GM13976 (cell line): ENCODE data around the gene PKP4.

ENCODE experiments used
- DNase-seq: peaks from one replicate; pipeline ENCODE4 v3.0.0; 2012; ENCODE audit warnings: low spot score
- CTCF ChIP-seq: IDR thresholded peaks from 2 replicates; pipeline ENCODE4 v1.5.1; 2012; ENCODE audit warnings: borderline replicate concordance, mild to moderate bottlenecking; ENCODE audit not compliant: insufficient read depth; ENCODE audit errors: extremely low read depth, missing control alignments, control extremely low read depth
- in situ Hi-C: fragments of 300-500 bp; cut with MboI; formaldehyde crosslinking; loops from one replicate; pipeline ENCODE4 v1.12.0; 2022; ENCODE audit warnings: low sequenced_read_pairs, mixed read lengths, inconsistent platforms; ENCODE audit not compliant: unreplicated experiment

Gene PKP4

DNA sequence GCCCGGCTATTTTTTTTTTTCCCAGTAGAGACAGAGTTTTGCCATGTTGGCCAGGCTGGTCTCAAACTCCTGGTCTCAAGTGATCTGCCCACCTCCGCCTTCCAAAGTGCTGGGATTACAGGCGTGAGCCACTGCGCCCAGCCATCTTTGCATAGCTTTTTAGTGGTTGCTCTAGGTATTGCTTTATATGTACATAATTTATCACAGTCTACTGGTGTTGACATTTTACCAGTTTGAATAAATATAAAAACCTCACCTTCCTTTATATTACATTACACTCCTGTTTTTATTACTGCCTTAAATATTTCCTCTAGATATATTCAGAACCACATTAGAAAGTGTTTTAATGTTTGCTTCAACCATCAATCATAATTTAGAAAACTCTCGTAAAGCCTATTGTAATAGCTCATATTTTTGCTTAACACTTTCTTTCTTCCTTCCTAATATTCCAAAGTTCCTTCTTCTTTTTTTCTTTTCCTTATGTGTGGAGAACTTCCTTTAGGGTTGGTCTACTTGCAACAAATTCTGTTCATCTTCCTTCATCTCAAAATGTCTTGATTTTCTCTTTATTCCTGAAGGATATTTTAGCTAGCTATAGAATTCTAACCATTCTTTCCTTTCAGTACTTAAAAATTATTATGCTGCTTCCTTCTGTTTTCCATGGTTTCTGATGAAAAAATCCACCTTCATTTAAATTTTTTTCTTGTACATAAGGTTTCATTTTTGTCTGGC is 256.2 kb downstream of the PKP4 start:
- in situ Hi-C loops = no loop called here
- DNase-seq = no peak
- TF ChIP-seq CTCF = no peak

GRCh38 chr2:158713523-158714138 is 256.9 kb downstream of the PKP4 start:
- no peak for TF ChIP-seq CTCF
- DNase-seq = no peak
- in situ Hi-C loops = no loop called here

DNA sequence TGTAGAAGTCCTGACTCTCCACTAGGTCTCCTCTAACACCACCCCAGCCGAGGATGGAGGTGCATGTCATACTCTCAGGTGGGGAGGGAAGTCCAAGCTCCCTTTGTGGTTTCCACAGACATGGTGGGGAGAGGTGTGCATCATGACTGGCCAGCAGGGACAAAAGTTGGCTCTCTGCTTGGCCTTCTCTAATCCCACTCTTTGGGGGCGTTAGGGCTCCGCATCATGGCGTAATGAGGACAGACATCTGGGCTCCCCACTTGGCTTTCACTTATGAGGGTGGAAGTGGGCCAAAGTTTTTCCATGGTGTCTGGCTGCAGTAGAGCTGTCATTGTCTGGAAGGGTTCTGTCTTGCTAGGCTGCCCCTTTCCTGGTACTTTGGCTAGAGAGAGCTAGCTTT is 257.7 kb downstream of the PKP4 start:
- TF ChIP-seq CTCF = no peak
- no peak for DNase-seq
- in situ Hi-C loops = no loop called here

- in situ Hi-C loops = no loop called here
- no peak for TF ChIP-seq CTCF
- no peak for DNase-seq
These were observed 258.6 kb downstream of the PKP4 start for GRCh38 chr2:158715357-158715756.

- DNase-seq = no peak
- no peak for TF ChIP-seq CTCF
- in situ Hi-C loops = no loop called here
These were observed 259.5 kb downstream of the PKP4 start for GRCh38 chr2:158716121-158716791.

- in situ Hi-C loops = no loop called here
- no peak for DNase-seq
- TF ChIP-seq CTCF = no peak
These were observed 260.2 kb downstream of the PKP4 start for GRCh38 chr2:158716921-158717320.
